KMS-11 (cell line): Measurements from ENCODE around the gene FGF3.

Source experiments
- H2AFZ ChIP-seq: fragments of 200-600 bp; sonication (generic); 2 replicates; pipeline ENCODE4 v1.6.1; 2016; ENCODE audit warnings: antibody characterized with exemption, mixed run types, low read depth
- H3K27ac ChIP-seq: fragments of 200-600 bp; sonication (generic); 2 replicates; pipeline ENCODE4 v1.6.1; 2016; ENCODE audit warnings: mild to moderate bottlenecking, mixed run types
- H3K27me3 ChIP-seq: fragments of 200-600 bp; sonication (generic); 2 replicates; pipeline ENCODE4 v1.6.1; 2017; ENCODE audit warnings: mild to moderate bottlenecking, low read depth, mixed run types, moderate library complexity; ENCODE audit not compliant: insufficient read depth
- H3K36me3 ChIP-seq: fragments of 200-600 bp; sonication (generic); 2 replicates; pipeline ENCODE4 v1.6.1; 2017; ENCODE audit warnings: mild to moderate bottlenecking, mixed run types; ENCODE audit not compliant: insufficient read depth
- H3K4me1 ChIP-seq: fragments of 200-600 bp; sonication (generic); 2 replicates; pipeline ENCODE4 v1.6.1; 2016; ENCODE audit warnings: mild to moderate bottlenecking, low read depth, mixed run types; ENCODE audit not compliant: poor library complexity, severe bottlenecking
- H3K4me2 ChIP-seq: fragments of 200-600 bp; sonication (generic); 2 replicates; pipeline ENCODE4 v1.7.0; 2016; ENCODE audit warnings: mild to moderate bottlenecking, mixed run types
- H3K4me3 ChIP-seq: fragments of 200-600 bp; sonication (generic); IDR thresholded peaks from 2 replicates; pipeline ENCODE4 v1.6.1; 2017; ENCODE audit warnings: low read depth, low read length, mixed read lengths; ENCODE audit not compliant: insufficient read depth
- H3K79me2 ChIP-seq: fragments of 200-600 bp; sonication (generic); 2 replicates; pipeline ENCODE4 v1.6.1; 2016; ENCODE audit warnings: low read depth, mixed run types; ENCODE audit not compliant: insufficient read depth
- H3K9ac ChIP-seq: fragments of 200-600 bp; sonication (generic); 2 replicates; pipeline ENCODE4 v1.6.1; 2016; ENCODE audit warnings: mild to moderate bottlenecking, mixed run types
- H4K20me1 ChIP-seq: fragments of 200-600 bp; sonication (generic); 2 replicates; pipeline ENCODE4 v1.6.1; 2016; ENCODE audit warnings: mild to moderate bottlenecking, mixed run types; ENCODE audit not compliant: insufficient read depth
- TF ChIP-seq, protein P1 (sequence below): fragments of 200-600 bp; sonication (generic); conservative IDR thresholded peaks from 2 replicates; pipeline ENCODE4 v1.6.1; 2017; ENCODE audit warnings: low read depth, mild to moderate bottlenecking, antibody characterized with exemption, low read length, moderate library complexity, mixed read lengths

FGF3 gene

DNA sequence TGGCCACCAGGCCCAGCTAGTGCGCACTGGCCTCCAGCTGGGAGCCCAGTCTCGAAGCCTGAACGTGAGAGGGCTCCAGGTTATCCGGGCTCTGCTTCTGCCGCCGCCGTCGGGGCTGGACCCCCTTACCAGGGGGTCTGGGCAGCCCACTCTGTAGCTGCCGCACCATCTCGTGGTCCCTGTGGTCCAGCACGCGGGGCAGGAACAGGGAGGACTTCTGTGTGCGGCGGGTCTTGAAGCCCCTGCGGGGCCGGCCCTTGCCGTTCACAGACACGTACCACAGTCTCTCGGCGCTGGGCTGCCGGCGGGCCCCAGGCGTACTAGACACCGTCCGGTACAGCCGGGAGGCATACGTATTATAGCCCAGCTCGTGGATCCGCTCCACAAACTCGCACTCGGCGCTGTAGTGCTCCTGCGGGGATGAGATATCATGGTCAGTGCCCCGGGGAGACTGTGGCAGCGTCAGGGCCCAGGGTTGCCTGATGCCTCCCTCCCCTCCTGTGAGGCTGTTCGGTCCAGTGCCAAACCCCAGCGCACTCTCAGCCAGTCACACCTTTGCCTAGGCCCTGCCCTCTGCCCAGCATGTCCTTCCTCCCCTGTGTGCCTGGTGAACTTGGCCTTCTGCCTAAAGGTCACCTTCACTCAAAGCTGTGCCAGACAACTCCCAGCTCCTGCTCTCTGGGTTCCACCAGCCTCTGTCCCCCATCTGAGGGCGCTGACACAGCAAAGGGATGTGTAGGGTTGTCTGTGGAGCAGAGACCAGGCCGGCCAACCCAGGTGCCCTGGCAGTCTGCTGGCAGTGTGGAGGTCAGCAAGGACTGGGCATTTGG is 8.7 kb downstream of the FGF3 start:
- no peaks in the 10 kb centered on the region for H4K20me1 ChIP-seq
- H3K79me2 ChIP-seq = no peaks in the 10 kb centered on the region
- H3K36me3 ChIP-seq = no peaks in the 10 kb centered on the region
- no peaks in the 10 kb centered on the region for H3K4me1 ChIP-seq
- peaks cover 6% of the 10 kb centered on the region; the same call in 1 of the 2 replicates for H3K27me3 ChIP-seq
- H3K4me2 ChIP-seq = no peak overlapping the region
- H3K27ac ChIP-seq = no peak overlapping the region
- H3K4me3 ChIP-seq = no peak overlapping the region
- no peak overlapping the region for H3K9ac ChIP-seq
- TF ChIP-seq, protein P1, sequence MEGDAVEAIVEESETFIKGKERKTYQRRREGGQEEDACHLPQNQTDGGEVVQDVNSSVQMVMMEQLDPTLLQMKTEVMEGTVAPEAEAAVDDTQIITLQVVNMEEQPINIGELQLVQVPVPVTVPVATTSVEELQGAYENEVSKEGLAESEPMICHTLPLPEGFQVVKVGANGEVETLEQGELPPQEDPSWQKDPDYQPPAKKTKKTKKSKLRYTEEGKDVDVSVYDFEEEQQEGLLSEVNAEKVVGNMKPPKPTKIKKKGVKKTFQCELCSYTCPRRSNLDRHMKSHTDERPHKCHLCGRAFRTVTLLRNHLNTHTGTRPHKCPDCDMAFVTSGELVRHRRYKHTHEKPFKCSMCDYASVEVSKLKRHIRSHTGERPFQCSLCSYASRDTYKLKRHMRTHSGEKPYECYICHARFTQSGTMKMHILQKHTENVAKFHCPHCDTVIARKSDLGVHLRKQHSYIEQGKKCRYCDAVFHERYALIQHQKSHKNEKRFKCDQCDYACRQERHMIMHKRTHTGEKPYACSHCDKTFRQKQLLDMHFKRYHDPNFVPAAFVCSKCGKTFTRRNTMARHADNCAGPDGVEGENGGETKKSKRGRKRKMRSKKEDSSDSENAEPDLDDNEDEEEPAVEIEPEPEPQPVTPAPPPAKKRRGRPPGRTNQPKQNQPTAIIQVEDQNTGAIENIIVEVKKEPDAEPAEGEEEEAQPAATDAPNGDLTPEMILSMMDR = no peak
- H2AFZ ChIP-seq = no peak overlapping the region

DNA sequence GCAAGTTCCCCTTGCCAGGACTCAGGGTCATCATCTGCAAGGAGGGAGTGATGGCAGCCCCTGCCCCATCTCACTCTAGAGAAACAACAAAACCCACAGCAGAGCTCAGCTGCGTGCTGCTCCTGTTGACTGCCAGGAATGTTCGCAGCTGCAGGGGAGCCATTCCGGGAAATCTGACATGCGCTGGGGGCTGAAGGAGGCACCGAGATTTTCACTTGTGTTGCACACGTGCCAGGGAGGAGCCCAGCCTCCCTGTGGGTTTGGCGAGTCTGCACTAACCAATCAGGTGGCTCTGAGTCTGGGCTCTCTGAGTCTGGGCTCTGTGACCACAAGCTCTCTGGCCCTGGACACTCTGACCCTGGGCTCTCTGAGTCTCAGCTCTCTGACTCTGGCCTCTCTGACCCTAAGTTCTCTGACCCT is 10.5 kb downstream of the FGF3 start:
- no peak overlapping the region for H3K4me3 ChIP-seq
- no peaks in the 10 kb centered on the region for H3K79me2 ChIP-seq
- no peak overlapping the region for H3K4me2 ChIP-seq
- no peaks in the 10 kb centered on the region for H3K4me1 ChIP-seq
- H3K27me3 ChIP-seq = peaks cover 9% of the 10 kb centered on the region; the same call in 1 of the 2 replicates
- TF ChIP-seq, protein P1 = no peak
- H3K36me3 ChIP-seq = no peaks in the 10 kb centered on the region
- H2AFZ ChIP-seq = no peak overlapping the region
- no peaks in the 10 kb centered on the region for H4K20me1 ChIP-seq
- H3K27ac ChIP-seq = no peak overlapping the region
- H3K9ac ChIP-seq = no peak overlapping the region

DNA sequence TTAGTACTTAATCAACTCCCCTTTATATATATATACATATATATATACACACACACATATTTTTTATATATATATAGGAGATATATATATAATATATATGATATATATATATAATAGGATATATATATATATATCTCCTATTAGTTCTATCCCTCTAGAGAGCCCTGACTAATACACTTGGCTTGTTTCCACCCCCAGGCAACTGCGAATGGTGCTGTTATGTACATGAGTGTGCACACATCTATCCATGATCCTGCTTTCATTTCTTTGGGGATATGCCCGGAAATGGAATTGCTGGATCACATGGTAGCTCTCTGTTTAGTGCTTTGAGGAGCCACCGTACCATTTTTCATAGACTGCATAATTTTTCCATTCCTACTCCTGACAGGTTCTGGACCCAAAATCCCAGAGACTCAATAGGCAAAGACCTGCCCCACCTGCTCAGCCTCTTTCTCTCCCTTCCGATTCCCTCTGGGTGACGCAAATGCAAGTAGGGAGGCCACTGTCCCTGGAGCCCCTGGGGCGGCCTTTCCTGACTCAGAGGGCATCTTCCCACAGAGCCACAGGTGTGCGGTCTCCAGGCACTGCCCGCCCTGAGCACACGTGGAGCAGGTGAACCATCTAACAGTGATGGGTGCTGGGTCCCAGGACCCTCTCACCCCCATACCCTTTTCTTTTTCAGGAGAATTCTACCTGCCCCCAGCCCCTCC is 12.0 kb downstream of the FGF3 start:
- Histone ChIP-seq H3K4me2 (no peak overlapping the region), H3K27ac (no peak overlapping the region), H3K27me3 (peaks cover 9% of the 10 kb centered on the region; the same call in 1 of the 2 replicates), H3K4me3 (no peak overlapping the region), H4K20me1 (no peaks in the 10 kb centered on the region), H3K4me1 (no peaks in the 10 kb centered on the region), H3K79me2 (no peaks in the 10 kb centered on the region), H2AFZ (no peak overlapping the region), H3K9ac (no peak overlapping the region), H3K36me3 (no peaks in the 10 kb centered on the region)
- TF ChIP-seq, protein P1 = no peak

DNA sequence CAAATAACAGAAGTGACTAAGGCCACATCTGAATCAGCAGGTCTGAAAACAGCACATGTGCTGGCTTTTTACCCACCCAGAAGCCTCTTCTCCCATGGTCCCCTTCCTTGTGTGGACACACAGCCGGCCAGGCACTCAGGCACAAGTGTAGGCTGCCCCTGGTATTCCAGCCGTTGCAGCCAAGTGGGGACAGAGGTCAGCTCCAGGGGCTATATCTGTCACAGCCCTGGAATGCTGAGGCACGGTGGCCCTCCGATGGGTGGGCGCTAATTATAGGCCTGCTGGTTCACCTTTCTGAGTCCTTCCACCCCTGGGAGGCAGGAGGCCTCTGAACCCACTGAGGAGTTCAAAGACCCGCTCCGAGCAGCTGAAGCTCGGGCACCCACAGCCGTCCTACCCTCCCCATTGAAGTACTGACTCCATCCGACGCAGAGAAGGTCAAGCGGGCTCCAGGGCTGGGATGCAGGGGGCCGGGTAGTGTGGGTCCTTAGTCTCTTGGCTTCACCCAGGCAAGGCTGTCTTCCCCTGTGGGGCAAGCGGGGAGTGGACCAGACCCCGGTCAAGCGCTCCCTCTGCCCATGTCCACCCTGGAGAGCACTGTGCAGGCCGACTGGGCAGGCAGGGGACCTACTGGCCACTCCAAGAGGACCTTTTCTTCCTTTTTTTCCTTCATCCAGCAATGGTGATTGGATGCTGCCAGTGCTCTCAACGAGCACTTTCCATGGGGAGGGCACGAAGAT is 14.3 kb downstream of the FGF3 start:
- TF ChIP-seq, protein P1 = no peak
- peaks cover 9% of the 10 kb centered on the region; the same call in 1 of the 2 replicates for H3K27me3 ChIP-seq
- H4K20me1 ChIP-seq = no peaks in the 10 kb centered on the region
- H3K4me3 ChIP-seq = no peak overlapping the region
- H3K36me3 ChIP-seq = no peaks in the 10 kb centered on the region
- H3K9ac ChIP-seq = no peak overlapping the region
- H3K4me1 ChIP-seq = no peaks in the 10 kb centered on the region
- no peak overlapping the region for H2AFZ ChIP-seq
- H3K4me2 ChIP-seq = no peak overlapping the region
- H3K79me2 ChIP-seq = no peaks in the 10 kb centered on the region
- H3K27ac ChIP-seq = no peak overlapping the region
